ENCODE measurements around the gene PPP5C.
"Not testable (repeated sequence)": the region's sequence is repeated elsewhere in the genome, so short reads cannot be mapped to it uniquely, and the experiment has no call there.

PPP5C gene

GRCh38 chr19:46392837-46393236 lies 46.0 kb downstream of the PPP5C start:
- H3K36me3 ChIP-seq (ENCODE audit: insufficient read depth, low read length) = peaks cover 12% of the 10 kb centered on the region; the same call in 1 of the 2 replicates
- H3K9ac ChIP-seq (ENCODE audit: low read depth, low read length) = no peak overlapping the region
- H3K4me1 ChIP-seq (ENCODE audit: insufficient read depth, low read length) = peaks cover 2% of the 10 kb centered on the region; the same call in 1 of the 2 replicates
- no peaks in the 10 kb centered on the region for H3K9me3 ChIP-seq (ENCODE audit: control insufficient read depth, insufficient read depth, low read length)

- no peak overlapping the region for H3K9ac ChIP-seq (ENCODE audit: low read depth, low read length)
- peaks cover 2% of the 10 kb centered on the region; the same call in 1 of the 2 replicates for H3K4me1 ChIP-seq (ENCODE audit: insufficient read depth, low read length)
- H3K36me3 ChIP-seq (ENCODE audit: insufficient read depth, low read length) = peaks cover 8% of the 10 kb centered on the region; the same call in 1 of the 2 replicates
- no peaks in the 10 kb centered on the region for H3K9me3 ChIP-seq (ENCODE audit: control insufficient read depth, insufficient read depth, low read length)
Measured at GRCh38 chr19:46393456-46394401, 46.8 kb downstream of the PPP5C start.

- Histone ChIP-seq H3K4me1 (ENCODE audit: insufficient read depth, low read length) (peaks cover 2% of the 10 kb centered on the region; the same call in 1 of the 2 replicates), H3K9me3 (ENCODE audit: control insufficient read depth, insufficient read depth, low read length) (no peaks in the 10 kb centered on the region), H3K36me3 (ENCODE audit: insufficient read depth, low read length) (peaks cover 7% of the 10 kb centered on the region; the same call in 1 of the 2 replicates), H3K9ac (ENCODE audit: low read depth, low read length) (no peak overlapping the region)
Measured at GRCh38 chr19:46394402-46394797, 47.5 kb downstream of the PPP5C start.

GRCh38 chr19:46397801-46398479 lies 51.1 kb downstream of the PPP5C start:
- not testable (repeated sequence) for H3K36me3 ChIP-seq (ENCODE audit: insufficient read depth, low read length); H3K9ac ChIP-seq (ENCODE audit: low read depth, low read length); H3K4me1 ChIP-seq (ENCODE audit: insufficient read depth, low read length); H3K9me3 ChIP-seq (ENCODE audit: control insufficient read depth, insufficient read depth, low read length)

GRCh38 chr19:46402725-46403124 lies 55.8 kb downstream of the PPP5C start:
- peaks cover 13% of the 10 kb centered on the region; the same call in 1 of the 2 replicates for H3K4me1 ChIP-seq (ENCODE audit: insufficient read depth, low read length)
- H3K36me3 ChIP-seq (ENCODE audit: insufficient read depth, low read length) = no peaks in the 10 kb centered on the region
- no peaks in the 10 kb centered on the region for H3K9me3 ChIP-seq (ENCODE audit: control insufficient read depth, insufficient read depth, low read length)
- H3K9ac ChIP-seq (ENCODE audit: low read depth, low read length) = no peak overlapping the region

GRCh38 chr19:46404055-46404752 lies 57.3 kb downstream of the PPP5C start:
- Histone ChIP-seq H3K9me3 (ENCODE audit: control insufficient read depth, insufficient read depth, low read length) (no peaks in the 10 kb centered on the region), H3K4me1 (ENCODE audit: insufficient read depth, low read length) (peaks cover 17% of the 10 kb centered on the region; the same call in 1 of the 2 replicates), H3K9ac (ENCODE audit: low read depth, low read length) (peak overlapping the region; percentile 52), H3K36me3 (ENCODE audit: insufficient read depth, low read length) (no peaks in the 10 kb centered on the region)

- Histone ChIP-seq H3K4me1 (ENCODE audit: insufficient read depth, low read length) (peaks cover 17% of the 10 kb centered on the region; the same call in 1 of the 2 replicates), H3K36me3 (ENCODE audit: insufficient read depth, low read length) (no peaks in the 10 kb centered on the region), H3K9ac (ENCODE audit: low read depth, low read length) (peak overlapping the region; percentile 52), H3K9me3 (ENCODE audit: control insufficient read depth, insufficient read depth, low read length) (no peaks in the 10 kb centered on the region)
Measured at GRCh38 chr19:46404753-46405468, 58.0 kb downstream of the PPP5C start.

- no peak overlapping the region for H3K9ac ChIP-seq (ENCODE audit: low read depth, low read length)
- H3K4me1 ChIP-seq (ENCODE audit: insufficient read depth, low read length) = peaks cover 17% of the 10 kb centered on the region; the same call in 1 of the 2 replicates
- H3K36me3 ChIP-seq (ENCODE audit: insufficient read depth, low read length) = 0 out of 2 replicates have a peak, but pooled peaks cover 2% of the 10 kb centered on the region
- H3K9me3 ChIP-seq (ENCODE audit: control insufficient read depth, insufficient read depth, low read length) = no peaks in the 10 kb centered on the region
Measured at GRCh38 chr19:46406976-46407375, 60.1 kb downstream of the PPP5C start.

GRCh38 chr19:46407856-46408663 lies 61.2 kb downstream of the PPP5C start:
- Histone ChIP-seq H3K36me3 (ENCODE audit: insufficient read depth, low read length) (0 out of 2 replicates have a peak, but pooled peaks cover 2% of the 10 kb centered on the region), H3K9ac (ENCODE audit: low read depth, low read length) (peak overlapping the region; percentile 55), H3K4me1 (ENCODE audit: insufficient read depth, low read length) (peaks cover 14% of the 10 kb centered on the region; the same call in 1 of the 2 replicates), H3K9me3 (ENCODE audit: control insufficient read depth, insufficient read depth, low read length) (no peaks in the 10 kb centered on the region)

- H3K4me1 ChIP-seq (ENCODE audit: insufficient read depth, low read length) = peaks cover 14% of the 10 kb centered on the region; the same call in 1 of the 2 replicates
Measured at GRCh38 chr19:46408664-46409039, 61.8 kb downstream of the PPP5C start.

GRCh38 chr19:46409191-46409590 lies 62.3 kb downstream of the PPP5C start:
- Histone ChIP-seq H3K9me3 (ENCODE audit: control insufficient read depth, insufficient read depth, low read length) (no peaks in the 10 kb centered on the region), H3K4me1 (ENCODE audit: insufficient read depth, low read length) (peaks cover 15% of the 10 kb centered on the region), H3K36me3 (ENCODE audit: insufficient read depth, low read length) (0 out of 2 replicates have a peak, but pooled peaks cover 2% of the 10 kb centered on the region), H3K9ac (ENCODE audit: low read depth, low read length) (no peak overlapping the region)

More at GRCh38 chr19:46408664-46409039, 61.8 kb downstream of the PPP5C start:
- Histone ChIP-seq H3K36me3 (ENCODE audit: insufficient read depth, low read length) (0 out of 2 replicates have a peak, but pooled peaks cover 2% of the 10 kb centered on the region), H3K9ac (ENCODE audit: low read depth, low read length) (peak overlapping the region; percentile 55), H3K9me3 (ENCODE audit: control insufficient read depth, insufficient read depth, low read length) (no peaks in the 10 kb centered on the region)

- Histone ChIP-seq H3K4me1 (ENCODE audit: insufficient read depth, low read length) (peaks cover 17% of the 10 kb centered on the region), H3K9ac (ENCODE audit: low read depth, low read length) (no peak overlapping the region), H3K36me3 (ENCODE audit: insufficient read depth, low read length) (0 out of 2 replicates have a peak, but pooled peaks cover 2% of the 10 kb centered on the region), H3K9me3 (ENCODE audit: control insufficient read depth, insufficient read depth, low read length) (no peaks in the 10 kb centered on the region)
Measured at GRCh38 chr19:46410205-46411087, 63.6 kb downstream of the PPP5C start.
